Measurements from ENCODE around the gene POMGNT1.

POMGNT1 gene

GRCh38 chr1:46215504-46215903, 17.3 kb upstream of the POMGNT1 start:
- TF ChIP-seq REST (IDR thresholded peaks at IDR 0.05; ENCODE audit: insufficient replicate concordance, low read depth) = no peak
- TF ChIP-seq POLR2AphosphoS5 (IDR thresholded peaks at IDR 0.05; ENCODE audit: low read depth) = no peak
- no peak for TF ChIP-seq SPI1 (IDR thresholded peaks at IDR 0.05; ENCODE audit: borderline replicate concordance, low read depth)
- no peak for TF ChIP-seq GABPA (IDR thresholded peaks at IDR 0.05; ENCODE audit: low read depth)
- no peak for TF ChIP-seq CTCF (IDR thresholded peaks at IDR 0.05; ENCODE audit: insufficient read depth, low read length)
- Histone ChIP-seq H3K4me3 (replicated peaks; ENCODE audit: insufficient read depth, low read length) (no peak overlapping the region), H3K27me3 (ENCODE audit: insufficient read depth, poor library complexity, severe bottlenecking) (peaks cover 2% of the 10 kb centered on the region), H3K27ac (replicated peaks) (no peak overlapping the region)
- DNase-seq (ENCODE audit: low read depth in 1 of 2, low spot score in 1 of 2) = no peak

GRCh38 chr1:46211051-46211450, 12.8 kb upstream of the POMGNT1 start:
- H3K27me3 ChIP-seq (ENCODE audit: insufficient read depth, poor library complexity, severe bottlenecking) = no peaks in the 10 kb centered on the region
- no peak for TF ChIP-seq POLR2AphosphoS5 (IDR thresholded peaks at IDR 0.05; ENCODE audit: low read depth)
- no peak for TF ChIP-seq CTCF (IDR thresholded peaks at IDR 0.05; ENCODE audit: insufficient read depth, low read length)
- no peak for TF ChIP-seq GABPA (IDR thresholded peaks at IDR 0.05; ENCODE audit: low read depth)
- no peak for TF ChIP-seq REST (IDR thresholded peaks at IDR 0.05; ENCODE audit: insufficient replicate concordance, low read depth)
- TF ChIP-seq SPI1 (IDR thresholded peaks at IDR 0.05; ENCODE audit: borderline replicate concordance, low read depth) = no peak
- no peak overlapping the region for H3K27ac ChIP-seq (replicated peaks)
- DNase-seq (ENCODE audit: low read depth in 1 of 2, low spot score in 1 of 2) = no peak
- no peak overlapping the region for H3K4me3 ChIP-seq (replicated peaks; ENCODE audit: insufficient read depth, low read length)

GRCh38 chr1:46210561-46210960, 12.3 kb upstream of the POMGNT1 start:
- Histone ChIP-seq H3K27ac (replicated peaks) (no peak overlapping the region), H3K27me3 (ENCODE audit: insufficient read depth, poor library complexity, severe bottlenecking) (no peaks in the 10 kb centered on the region), H3K4me3 (replicated peaks; ENCODE audit: insufficient read depth, low read length) (no peak overlapping the region)
- DNase-seq (ENCODE audit: low read depth in 1 of 2, low spot score in 1 of 2) = no peak
- no peak for TF ChIP-seq SPI1 (IDR thresholded peaks at IDR 0.05; ENCODE audit: borderline replicate concordance, low read depth)
- no peak for TF ChIP-seq POLR2AphosphoS5 (IDR thresholded peaks at IDR 0.05; ENCODE audit: low read depth)
- TF ChIP-seq GABPA (IDR thresholded peaks at IDR 0.05; ENCODE audit: low read depth) = no peak
- TF ChIP-seq REST (IDR thresholded peaks at IDR 0.05; ENCODE audit: insufficient replicate concordance, low read depth) = no peak
- TF ChIP-seq CTCF (IDR thresholded peaks at IDR 0.05; ENCODE audit: insufficient read depth, low read length) = no peak

Measured in HL-60 (cell line).